Neural cell (in vitro differentiated cells): ENCODE measurements around the gene NEK4. TPM values are rescaled to one million over a fixed set of nuclear protein-coding genes. Genes with fewer than 3 reads are reported as not detected.

Experiments
- H2AFZ ChIP-seq: fragments of 200-600, 300-800 bp; sonication (generic), shearing (Covaris generic); 2 replicates; pipeline ENCODE4 v1.6.0; 2014; ENCODE audit warnings: low read depth, mild to moderate bottlenecking, antibody characterized with exemption, low read length, moderate library complexity
- H3F3A ChIP-seq: fragments of 200-600 bp; shearing (Covaris generic); 2 replicates; pipeline ENCODE4 v1.6.1; 2016; ENCODE audit warnings: mild to moderate bottlenecking, moderate library complexity, mixed read lengths, antibody characterized with exemption, low read length; ENCODE audit not compliant: insufficient read depth, poor library complexity, severe bottlenecking
- H3K27ac ChIP-seq: fragments of 200-600, 300-800 bp; sonication (generic), shearing (Covaris generic); 2 replicates; pipeline ENCODE4 v1.5.1; 2014; ENCODE audit warnings: mild to moderate bottlenecking, low read length, moderate library complexity
- H3K27me3 ChIP-seq: fragments of 300-800, 200-600 bp; sonication (generic), shearing (Covaris generic); 2 replicates; pipeline ENCODE4 v1.6.0; 2014; ENCODE audit warnings: mild to moderate bottlenecking, low read depth, low read length, moderate library complexity; ENCODE audit not compliant: insufficient read depth
- H3K36me3 ChIP-seq: fragments of 300-800, 200-600 bp; sonication (generic), shearing (Covaris generic); 2 replicates; pipeline ENCODE4 v1.5.1; 2014; ENCODE audit warnings: mild to moderate bottlenecking, antibody characterized with exemption, low read length, moderate library complexity; ENCODE audit not compliant: insufficient read depth
- H3K4me2 ChIP-seq: fragments of 300-800, 200-600 bp; sonication (generic), shearing (Covaris generic); 2 replicates; pipeline ENCODE4 v1.6.0; 2014; ENCODE audit warnings: mild to moderate bottlenecking, low read length
- H3K4me3 ChIP-seq: fragments of 300-800, 200-600 bp; sonication (generic), shearing (Covaris generic); 2 replicates; pipeline ENCODE4 v1.5.1; 2014; ENCODE audit warnings: mild to moderate bottlenecking, low read length, moderate library complexity
- H3K79me2 ChIP-seq: fragments of 200-600 bp; shearing (Covaris generic); replicated peaks from 2 replicates; pipeline ENCODE4 v1.6.0; 2014; ENCODE audit warnings: mild to moderate bottlenecking, low read length, moderate library complexity; ENCODE audit not compliant: insufficient read depth
- H3K9ac ChIP-seq: fragments of 300-800, 200-600 bp; sonication (generic), shearing (Covaris generic); 2 replicates; pipeline ENCODE4 v1.6.1; 2016; ENCODE audit warnings: mild to moderate bottlenecking, low read length, mixed read lengths
- H3K9me2 ChIP-seq: fragments of 200-600 bp; shearing (Covaris generic); 2 replicates; pipeline ENCODE4 v1.6.1; 2016; ENCODE audit warnings: mild to moderate bottlenecking, low read length, mixed read lengths; ENCODE audit not compliant: insufficient read depth
- H3K9me3 ChIP-seq: fragments of 200-600, 300-800 bp; sonication (generic), shearing (Covaris generic); 2 replicates; pipeline ENCODE4 v1.6.1; 2016; ENCODE audit warnings: mild to moderate bottlenecking, mixed run types, low read length, moderate library complexity, mixed read lengths
- H4K20me1 ChIP-seq: fragments of 200-600 bp; shearing (Covaris generic); 2 replicates; pipeline ENCODE4 v1.6.1; 2016; ENCODE audit warnings: mild to moderate bottlenecking, mixed run types; ENCODE audit not compliant: insufficient read depth
- CTCF ChIP-seq: fragments of 450-650 bp; IDR thresholded peaks from 2 replicates; pipeline ENCODE4 v1.5.1; 2014; ENCODE audit warnings: antibody characterized with exemption, mild to moderate bottlenecking, moderate library complexity; ENCODE audit not compliant: poor library complexity, severe bottlenecking
- EP300 ChIP-seq: fragments of 450-650 bp; conservative IDR thresholded peaks from 2 replicates; pipeline ENCODE4 v1.6.1; 2014; ENCODE audit warnings: antibody characterized with exemption, mild to moderate bottlenecking, moderate library complexity; ENCODE audit not compliant: poor library complexity, severe bottlenecking
- EZH2 ChIP-seq: fragments of 200-600, 300-800 bp; shearing (Covaris generic), sonication (generic); IDR thresholded peaks from 2 replicates; pipeline ENCODE4 v1.6.1; 2014; ENCODE audit warnings: antibody characterized with exemption, low read length, borderline replicate concordance, mild to moderate bottlenecking; ENCODE audit not compliant: insufficient read depth, poor library complexity, severe bottlenecking
- MXI1 ChIP-seq: fragments of 450-650 bp; conservative IDR thresholded peaks from 2 replicates; pipeline ENCODE4 v1.6.1; 2014; ENCODE audit warnings: antibody characterized with exemption, mild to moderate bottlenecking; ENCODE audit not compliant: poor library complexity, severe bottlenecking
- POLR2AphosphoS5 ChIP-seq: IDR thresholded peaks from 2 replicates; pipeline ENCODE4 v1.6.1; 2012
- RAD21 ChIP-seq: fragments of 450-650 bp; conservative IDR thresholded peaks from 2 replicates; pipeline ENCODE4 v1.6.1; 2014; ENCODE audit warnings: antibody characterized with exemption, mild to moderate bottlenecking, moderate library complexity
- REST ChIP-seq: IDR thresholded peaks from 2 replicates; pipeline ENCODE4 v1.6.1; 2012; ENCODE audit warnings: borderline replicate concordance
- SMC3 ChIP-seq: fragments of 450-650 bp; conservative IDR thresholded peaks from 2 replicates; pipeline ENCODE4 v1.6.1; 2014; ENCODE audit warnings: antibody characterized with exemption, mild to moderate bottlenecking, moderate library complexity; ENCODE audit not compliant: poor library complexity
- TAF1 ChIP-seq: IDR thresholded peaks from 2 replicates; pipeline ENCODE4 v1.6.1; 2012; ENCODE audit warnings: low read depth
- polyA plus RNA-seq: library from polyadenylated mRNA; depleted of rRNA; stranded (reverse); fragments of >200 nt; gene quantifications from 2 replicates; pipeline ENCODE4 v1.2.3, GENCODE V29; 2014

The NEK4 gene
- polyA plus RNA-seq, 1 donor from 2014 or later = 45.6 TPM

DNA sequence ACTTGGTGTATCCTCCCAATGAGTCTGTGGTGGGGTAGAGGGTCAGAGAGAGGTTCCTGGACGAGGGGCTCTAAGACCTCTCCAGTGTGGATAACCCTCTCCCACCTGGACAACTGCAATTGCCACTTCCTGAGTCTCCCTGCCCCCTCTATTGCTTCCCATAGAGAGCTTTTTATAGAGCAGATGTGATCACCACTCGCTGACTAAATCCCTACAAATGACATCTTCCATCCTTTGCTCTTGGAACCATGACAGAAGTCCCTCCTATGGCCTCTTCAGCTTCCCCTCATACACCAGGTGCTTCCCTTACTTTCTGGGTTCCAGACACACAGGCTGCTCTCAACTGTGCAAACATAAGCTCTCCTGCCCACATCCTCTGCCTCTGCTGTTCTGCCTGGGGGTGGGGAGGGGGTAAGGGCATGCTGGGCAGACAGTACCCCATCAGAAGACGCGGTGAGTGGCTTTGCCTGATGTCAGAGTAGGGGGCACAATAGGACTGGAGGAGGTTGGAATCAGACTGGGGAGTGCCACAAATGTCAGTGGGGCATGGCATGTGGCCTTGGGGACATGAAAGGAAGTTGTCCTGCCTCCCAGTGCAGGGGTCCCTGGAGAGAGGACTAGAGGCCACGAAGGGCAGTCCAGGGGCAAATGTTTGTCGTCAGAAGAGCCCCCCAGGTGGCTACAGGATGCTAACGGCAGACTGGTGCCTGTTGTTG, 39.1 kb upstream of the NEK4 start:
- Histone ChIP-seq H3K4me2 (no peak overlapping the region), H2AFZ (no peak overlapping the region), H3K36me3 (no peaks in the 10 kb centered on the region), H3K9me3 (no peaks in the 10 kb centered on the region), H3F3A (no peaks in the 10 kb centered on the region), H3K9me2 (no peaks in the 10 kb centered on the region), H3K9ac (no peak overlapping the region), H4K20me1 (no peaks in the 10 kb centered on the region), H3K27me3 (no peaks in the 10 kb centered on the region), H3K4me3 (no peak overlapping the region), H3K27ac (no peak overlapping the region), H3K79me2 (no peaks in the 10 kb centered on the region)
- TF ChIP-seq RAD21 (no peak), EZH2 (no peak), SMC3 (no peak), EP300 (no peak), TAF1 (no peak), REST (no peak), MXI1 (no peak), CTCF (no peak), POLR2AphosphoS5 (no peak)

DNA sequence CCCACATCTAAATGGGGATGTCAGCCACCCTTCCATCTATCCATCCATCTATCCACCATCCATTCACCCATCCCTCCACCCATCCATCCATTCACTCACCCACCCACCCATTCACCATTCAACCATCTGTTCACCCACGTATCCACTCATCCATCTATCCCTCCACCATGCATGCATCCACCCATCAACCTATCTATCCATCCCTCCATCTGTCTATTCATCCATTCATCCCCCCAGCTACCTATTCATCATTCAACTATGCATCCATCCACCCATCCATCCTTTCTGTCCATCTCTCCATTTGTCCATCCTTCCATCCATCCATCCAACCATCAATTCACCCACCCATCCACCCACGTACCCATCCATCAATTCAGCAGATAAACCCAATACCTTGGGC, 38.4 kb upstream of the NEK4 start:
- no peak overlapping the region for H3K9ac ChIP-seq
- H3K36me3 ChIP-seq = no peaks in the 10 kb centered on the region
- no peaks in the 10 kb centered on the region for H3K79me2 ChIP-seq
- TF ChIP-seq TAF1 = no peak
- no peak for TF ChIP-seq RAD21
- TF ChIP-seq EP300 = no peak
- H3F3A ChIP-seq = no peaks in the 10 kb centered on the region
- H3K27ac ChIP-seq = no peak overlapping the region
- H3K4me2 ChIP-seq = no peak overlapping the region
- no peaks in the 10 kb centered on the region for H3K27me3 ChIP-seq
- no peaks in the 10 kb centered on the region for H3K9me3 ChIP-seq
- H3K9me2 ChIP-seq = no peaks in the 10 kb centered on the region
- no peak overlapping the region for H3K4me3 ChIP-seq
- H2AFZ ChIP-seq = no peak overlapping the region
- no peaks in the 10 kb centered on the region for H4K20me1 ChIP-seq
